HepG2 (cell line): ENCODE measurements around the gene TMEM225B. TPM values are rescaled to one million over a fixed set of nuclear protein-coding genes. Genes with fewer than 3 reads are reported as not detected.

Experiments
- ATAC-seq: fragments of 200-7000 bp; cut with Tn5 transposase; 3 replicates; pipeline ENCODE4 v1.9.1; 2020; ENCODE audit warnings: mild to moderate bottlenecking, moderate library complexity
- BruUV-seq: library from RNA; stranded (reverse); fragments of 400-500 nt; replicated peaks from 2 replicates; lab custom pipeline; 2021; lab: Mats Ljungman, UMichigan
- CTCF ChIA-PET: fragments of 300-600 bp; formaldehyde crosslinking; extraction: SDS; loops from one replicate; lab custom pipeline; 2021; ENCODE audit warnings: low total read pairs, inconsistent platforms, low intra/inter-chr PET ratio; lab: Yijun Ruan, JAX
- POLR2A ChIA-PET: fragments of 350-600 bp; sonication (Branson Sonifier 250); formaldehyde crosslinking; loops from one replicate; lab custom pipeline; 2020; ENCODE audit warnings: antibody characterized with exemption, inconsistent platforms; lab: Yijun Ruan, JAX
- DNase-seq: peaks from one replicate; pipeline ENCODE4 v3.0.0-alpha.2; 2015; ENCODE audit warnings: low spot score
- FAIRE-seq: peaks from 3 replicates; lab custom pipeline; 2011; peaks lifted over from hg19 to GRCh38; lab: Jason Lieb, UNC
- H2AFZ ChIP-seq: one replicate; pipeline ENCODE4 v1.6.1; 2011; ENCODE audit warnings: low read length, inconsistent platforms
- H3K27ac ChIP-seq: fragments of 300-600 bp; 3 replicates; pipeline ENCODE4 v1.8.0; 2011; ENCODE audit warnings: mixed run types, mild to moderate bottlenecking, mixed read lengths, low read length, inconsistent platforms; ENCODE audit not compliant: insufficient read depth; ENCODE audit errors: extremely low read length
- H3K27me3 ChIP-seq, 2 experiments: fragments of 200-600 bp in 1 of 2; 2 replicates in 1 of 2; 3 replicates in 1 of 2; pipeline versions ENCODE4 v1.6.0 to v1.8.0; 2011; ENCODE audit warnings: low read length in 2 of 2, mild to moderate bottlenecking in 2 of 2, moderate library complexity in 2 of 2, inconsistent platforms in 1 of 2; ENCODE audit not compliant: insufficient read depth in 2 of 2, control insufficient read depth in 1 of 2
- H3K36me3 ChIP-seq, 2 experiments: fragments of 200-600 bp in 1 of 2; replicated peaks in 1 of 2; 2 replicates in 1 of 2; 3 replicates in 1 of 2; pipeline versions ENCODE4 v1.5.1 to v1.8.0; 2011; ENCODE audit warnings: low read length in 2 of 2, inconsistent platforms in 1 of 2; ENCODE audit not compliant: insufficient read depth in 2 of 2, control insufficient read depth in 1 of 2
- H3K4me1 ChIP-seq: 2 replicates; pipeline ENCODE4 v1.5.1; 2012; ENCODE audit warnings: low read length, inconsistent platforms; ENCODE audit not compliant: insufficient read depth
- H3K4me2 ChIP-seq: 2 replicates; pipeline ENCODE4 v1.6.0; 2011; ENCODE audit warnings: low read depth, low read length, inconsistent platforms
- H3K4me3 ChIP-seq, 3 experiments: fragments of 200-600 bp in 1 of 3; sonication (generic), shearing (Covaris generic) in 1 of 3; replicated peaks in 1 of 3; 2 replicates each; pipeline ENCODE4 v1.5.1; 2011 to 2016; ENCODE audit warnings: low read length in 3 of 3, inconsistent platforms in 2 of 3, low read depth in 2 of 3, mild to moderate bottlenecking in 2 of 3, control low read depth in 1 of 3, mixed read lengths in 1 of 3; ENCODE audit not compliant: insufficient read depth in 1 of 3
- H3K79me2 ChIP-seq: one replicate; pipeline ENCODE4 v1.6.1; 2011; ENCODE audit warnings: low read length, inconsistent platforms; ENCODE audit not compliant: insufficient read depth
- H3K9ac ChIP-seq: 2 replicates; pipeline ENCODE4 v1.6.0; 2011; ENCODE audit warnings: mild to moderate bottlenecking, low read depth, low read length, inconsistent platforms; ENCODE audit not compliant: insufficient read depth
- H3K9me3 ChIP-seq: 2 replicates; pipeline ENCODE4 v1.5.1; 2012; ENCODE audit warnings: mild to moderate bottlenecking, low read length
- H4K20me1 ChIP-seq: 2 replicates; pipeline ENCODE4 v1.6.0; 2011; ENCODE audit warnings: inconsistent platforms, mild to moderate bottlenecking, low read length, moderate library complexity; ENCODE audit not compliant: insufficient read depth
- CTCF ChIP-seq: sonication (generic); formaldehyde crosslinking; IDR thresholded peaks from 2 replicates; pipeline ENCODE4 v1.5.0; 2020; ENCODE audit warnings: mild to moderate bottlenecking, missing genetic modification reagents, moderate library complexity
- RBFOX2 ChIP-seq: fragments of 200-400 bp; formaldehyde crosslinking; IDR thresholded peaks from 2 replicates; pipeline ENCODE4 v1.6.1; 2017; ENCODE audit warnings: low read depth, mild to moderate bottlenecking, low read length
- RFXAP ChIP-seq: sonication (generic); formaldehyde crosslinking; IDR thresholded peaks from 2 replicates; pipeline ENCODE4 v1.4.0; 2020; ENCODE audit warnings: missing genetic modification reagents, borderline replicate concordance
- SNAPC2 ChIP-seq: sonication (generic); formaldehyde crosslinking; IDR thresholded peaks from 2 replicates; pipeline ENCODE4 v1.8.1; 2022; ENCODE audit warnings: mild to moderate bottlenecking, missing genetic modification reagents
- THRA ChIP-seq: sonication (generic); formaldehyde crosslinking; IDR thresholded peaks from 2 replicates; pipeline ENCODE4 v1.4.0; 2020; ENCODE audit warnings: missing genetic modification reagents, borderline replicate concordance
- ZNF276 ChIP-seq: sonication (generic); formaldehyde crosslinking; IDR thresholded peaks from 2 replicates; pipeline ENCODE4 v1.4.0; 2020; ENCODE audit warnings: mild to moderate bottlenecking, low read depth, missing genetic modification reagents
- ZNF33A ChIP-seq: sonication (generic); formaldehyde crosslinking; IDR thresholded peaks from 2 replicates; pipeline ENCODE4 v1.5.1; 2020; ENCODE audit warnings: missing genetic modification reagents, mild to moderate bottlenecking, moderate library complexity, borderline replicate concordance
- whole genome bisulfite sequencing: methylation state at CpG from one replicate; pipeline ENCODE4 v1.1.6; 2017; ENCODE audit warnings: low lambda C conversion rate; 5-methylcytosine and 5-hydroxymethylcytosine counted together
- in situ Hi-C: cut with HindIII; loops from 2 replicates; pipeline ENCODE4 v1.10.0; 2017; ENCODE audit warnings: low pct_unique_long_range_greater_than_20kb; ENCODE audit not compliant: extremely low pct_ligation_motif_present
- intact Hi-C: fragments of 100-400 bp; cut with micrococcal nuclease; formaldehyde crosslinking; loops from one replicate; pipeline ENCODE4 v1.10.0; 2022; ENCODE audit not compliant: unreplicated experiment
- polyA plus RNA-seq, 8 experiments: library from polyadenylated mRNA; depleted of rRNA in 3 of 8; stranded (reverse) in 7 of 8; unstranded in 1 of 8; fragments of >200 nt; fragmentation: Illumina TruSeq in 4 of 8; extraction: Trizol in 4 of 8; gene quantifications; 2 replicates each; pipeline versions ENCODE4 v1.2.1 to v1.2.3, GENCODE V29; 2011 to 2016; ENCODE audit warnings: low read depth in 4 of 8, missing spikeins in 1 of 8, mixed read lengths in 1 of 8; ENCODE audit not compliant: insufficient read depth in 1 of 8
- total RNA-seq, 5 experiments: library from RNA; depleted of rRNA; stranded (reverse); fragments of >200 nt; fragmentation: Illumina TruSeq; extraction: Trizol; gene quantifications; 2 replicates each; pipeline ENCODE4 v1.2.3, GENCODE V29; 2016; ENCODE audit warnings: low read depth in 1 of 5

TMEM225B gene
- total and polyA plus RNA-seq, 2 of the 13 experiments (the other 11 are each of a cell fraction or from before 2014, with no cell fraction given): 0.78 to 0.95 TPM

- no peak for TF ChIP-seq CTCF (CRISPR knock-in tag)
- TF ChIP-seq SNAPC2 (CRISPR knock-in tag): no peak
- TF ChIP-seq ZNF276 (CRISPR knock-in tag): no peak
- no peak for TF ChIP-seq ZNF33A (CRISPR knock-in tag)
Measured at GRCh38 chr7:99561737-99562051, 36.4 kb upstream of the TMEM225B start (continued).

- TF ChIP-seq RBFOX2: 0 out of 2 replicates have a peak, but pooled peaks have one; percentile 26
- TF ChIP-seq RFXAP: no peak
- no peak for TF ChIP-seq THRA
- Histone ChIP-seq H3K9me3 (no peaks in the 10 kb centered on the region), H4K20me1 (peaks cover 5% of the 10 kb centered on the region; the same call in 1 of the 2 replicates), H2AFZ (no peak overlapping the region), H3K4me2 (no peak overlapping the region), H3K79me2 (peaks cover 42% of the 10 kb centered on the region), H3K27me3 (no peaks in the 10 kb centered on the region; a peak in 1 of 5 replicates), H3K9ac (no peak overlapping the region), H3K27ac (no peak overlapping the region), H3K36me3 (peaks cover 19 to 57% of the 10 kb centered on the region in 2 experiments), H3K4me1 (peaks cover 35% of the 10 kb centered on the region), H3K4me3 (no peak overlapping the region)
- DNase-seq: no peak
- ChIA-PET POLR2A (interaction anchor here (0.9 kb wide), 1 partner anchor 10 kb away, joined by 4 read pairs; no protein-coding TSS in a partner anchor), CTCF (no interaction called here)
- in situ Hi-C loops: no loop called here
- WGBS: 92% methylated on average over 9 of the region's 9 CpGs
- no peak for ATAC-seq
- FAIRE-seq: no peak
- intact Hi-C loops: no loop called here
- TSS peak; percentile 3 for BruUV-seq
Measured at GRCh38 chr7:99562114-99562784, 35.8 kb upstream of the TMEM225B start.
